RWPE2 (cell line): Measurements from ENCODE around the gene RPS18.

Source experiments
- ATAC-seq: fragments of 200-7000 bp; cut with Tn5 transposase; 3 replicates; pipeline ENCODE4 v1.9.1; 2021; ENCODE audit warnings: low read depth
- DNase-seq: peaks from one replicate; pipeline ENCODE4 v3.0.0-alpha.2; 2020; ENCODE audit warnings: low spot score
- H3K27ac ChIP-seq: fragments of 450-650 bp; 2 replicates; pipeline ENCODE4 v1.5.1; 2017; ENCODE audit warnings: mild to moderate bottlenecking; ENCODE audit not compliant: poor library complexity, severe bottlenecking
- H3K27me3 ChIP-seq: fragments of 250-450 bp; sonication (Bioruptor Pico); 2 replicates; pipeline ENCODE4 v1.5.1; 2021; ENCODE audit warnings: mild to moderate bottlenecking, moderate library complexity; ENCODE audit not compliant: insufficient read depth, poor library complexity, severe bottlenecking
- H3K36me3 ChIP-seq: fragments of 250-450 bp; sonication (Bioruptor Pico); 2 replicates; pipeline ENCODE4 v1.5.1; 2020; ENCODE audit warnings: low read depth, mild to moderate bottlenecking, moderate library complexity
- H3K4me1 ChIP-seq: fragments of 250-450 bp; sonication (Bioruptor Pico); 2 replicates; pipeline ENCODE4 v1.5.1; 2021; ENCODE audit warnings: mild to moderate bottlenecking, moderate library complexity; ENCODE audit not compliant: insufficient read depth, poor library complexity, severe bottlenecking
- H3K4me3 ChIP-seq: fragments of 250-450 bp; sonication (Bioruptor Pico); 2 replicates; pipeline ENCODE4 v1.5.1; 2021; ENCODE audit warnings: mild to moderate bottlenecking, moderate library complexity; ENCODE audit not compliant: severe bottlenecking
- H3K9me3 ChIP-seq: fragments of 250-450 bp; sonication (Bioruptor Pico); 2 replicates; pipeline ENCODE4 v1.5.1; 2021; ENCODE audit warnings: mild to moderate bottlenecking, moderate library complexity; ENCODE audit not compliant: severe bottlenecking
- TF ChIP-seq, protein P1 (sequence below): fragments of 450-650 bp; IDR thresholded peaks from one replicate; pipeline ENCODE4 v1.5.1; 2017; ENCODE audit warnings: mild to moderate bottlenecking, moderate library complexity; ENCODE audit not compliant: poor library complexity, severe bottlenecking

RPS18 gene

DNA sequence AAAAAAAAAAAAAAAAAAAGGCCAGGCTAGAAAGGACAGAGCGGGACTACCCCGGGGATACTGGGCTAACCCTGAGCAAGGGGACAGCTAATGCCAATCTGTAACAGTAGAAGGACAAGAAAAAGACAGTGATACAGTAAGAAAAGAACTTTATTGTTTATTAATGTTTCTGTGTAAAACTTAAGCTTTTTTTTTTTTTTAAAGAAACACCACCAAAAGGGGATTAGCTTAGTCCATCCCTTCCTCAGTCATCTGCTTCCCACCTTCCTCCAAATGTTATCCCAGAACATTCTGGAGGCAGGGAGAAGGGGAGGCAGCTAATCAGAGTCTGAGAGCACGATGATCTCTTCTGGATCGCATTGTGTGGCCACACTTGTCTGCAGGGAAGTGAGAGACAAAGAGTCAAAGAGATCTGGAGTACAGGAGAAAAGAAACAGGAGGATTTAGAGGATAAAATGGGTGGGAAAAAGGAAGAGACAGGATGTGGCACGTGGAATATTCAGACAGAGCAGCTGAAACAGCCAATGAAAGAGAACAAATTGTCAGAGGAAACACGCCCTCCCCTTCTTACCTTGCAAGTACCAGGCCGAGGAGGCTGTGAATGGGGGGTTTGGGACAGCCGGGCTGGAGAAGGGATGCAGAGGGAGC, 46.7 kb downstream of the RPS18 start:
- DNase-seq (no peak), ATAC-seq (no peak)

DNA sequence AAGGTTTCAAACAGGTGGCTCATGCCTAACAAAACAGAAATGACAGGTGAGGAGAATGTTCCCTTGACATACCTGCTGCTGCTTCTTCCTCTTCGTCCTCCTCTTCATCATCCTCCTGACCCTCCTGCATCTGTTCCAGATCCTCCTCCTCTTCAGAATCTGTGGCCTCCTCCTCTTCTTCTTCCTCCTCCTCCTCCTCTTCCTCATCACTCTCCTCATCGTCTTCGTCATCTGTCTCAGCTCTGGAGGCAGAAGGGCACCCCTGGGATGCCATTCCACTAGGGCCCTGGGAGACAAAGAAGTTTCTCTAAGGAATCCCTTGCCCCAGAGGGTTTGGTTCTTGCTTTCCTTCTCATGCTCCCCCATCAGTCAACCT, 48.1 kb downstream of the RPS18 start:
- ATAC-seq (no peak), DNase-seq (no peak)
- H3K9me3 ChIP-seq: no peaks in the 10 kb centered on the region
- H3K36me3 ChIP-seq: peaks cover 31% of the 10 kb centered on the region
- H3K4me1 ChIP-seq: peaks cover 29% of the 10 kb centered on the region
- no peak overlapping the region for H3K4me3 ChIP-seq
- TF ChIP-seq, protein P1, sequence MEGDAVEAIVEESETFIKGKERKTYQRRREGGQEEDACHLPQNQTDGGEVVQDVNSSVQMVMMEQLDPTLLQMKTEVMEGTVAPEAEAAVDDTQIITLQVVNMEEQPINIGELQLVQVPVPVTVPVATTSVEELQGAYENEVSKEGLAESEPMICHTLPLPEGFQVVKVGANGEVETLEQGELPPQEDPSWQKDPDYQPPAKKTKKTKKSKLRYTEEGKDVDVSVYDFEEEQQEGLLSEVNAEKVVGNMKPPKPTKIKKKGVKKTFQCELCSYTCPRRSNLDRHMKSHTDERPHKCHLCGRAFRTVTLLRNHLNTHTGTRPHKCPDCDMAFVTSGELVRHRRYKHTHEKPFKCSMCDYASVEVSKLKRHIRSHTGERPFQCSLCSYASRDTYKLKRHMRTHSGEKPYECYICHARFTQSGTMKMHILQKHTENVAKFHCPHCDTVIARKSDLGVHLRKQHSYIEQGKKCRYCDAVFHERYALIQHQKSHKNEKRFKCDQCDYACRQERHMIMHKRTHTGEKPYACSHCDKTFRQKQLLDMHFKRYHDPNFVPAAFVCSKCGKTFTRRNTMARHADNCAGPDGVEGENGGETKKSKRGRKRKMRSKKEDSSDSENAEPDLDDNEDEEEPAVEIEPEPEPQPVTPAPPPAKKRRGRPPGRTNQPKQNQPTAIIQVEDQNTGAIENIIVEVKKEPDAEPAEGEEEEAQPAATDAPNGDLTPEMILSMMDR: no peak
- no peaks in the 10 kb centered on the region for H3K27me3 ChIP-seq
- H3K27ac ChIP-seq: peak overlapping the region; percentile 82

More for the DNA sequence above, 46.7 kb downstream of the RPS18 start:
- Histone ChIP-seq H3K4me1 (peaks cover 31% of the 10 kb centered on the region), H3K4me3 (peak overlapping the region; percentile 47), H3K9me3 (no peaks in the 10 kb centered on the region), H3K27ac (peak overlapping the region; percentile 82), H3K36me3 (peaks cover 31% of the 10 kb centered on the region), H3K27me3 (no peaks in the 10 kb centered on the region)
- TF ChIP-seq, protein P1: no peak

DNA sequence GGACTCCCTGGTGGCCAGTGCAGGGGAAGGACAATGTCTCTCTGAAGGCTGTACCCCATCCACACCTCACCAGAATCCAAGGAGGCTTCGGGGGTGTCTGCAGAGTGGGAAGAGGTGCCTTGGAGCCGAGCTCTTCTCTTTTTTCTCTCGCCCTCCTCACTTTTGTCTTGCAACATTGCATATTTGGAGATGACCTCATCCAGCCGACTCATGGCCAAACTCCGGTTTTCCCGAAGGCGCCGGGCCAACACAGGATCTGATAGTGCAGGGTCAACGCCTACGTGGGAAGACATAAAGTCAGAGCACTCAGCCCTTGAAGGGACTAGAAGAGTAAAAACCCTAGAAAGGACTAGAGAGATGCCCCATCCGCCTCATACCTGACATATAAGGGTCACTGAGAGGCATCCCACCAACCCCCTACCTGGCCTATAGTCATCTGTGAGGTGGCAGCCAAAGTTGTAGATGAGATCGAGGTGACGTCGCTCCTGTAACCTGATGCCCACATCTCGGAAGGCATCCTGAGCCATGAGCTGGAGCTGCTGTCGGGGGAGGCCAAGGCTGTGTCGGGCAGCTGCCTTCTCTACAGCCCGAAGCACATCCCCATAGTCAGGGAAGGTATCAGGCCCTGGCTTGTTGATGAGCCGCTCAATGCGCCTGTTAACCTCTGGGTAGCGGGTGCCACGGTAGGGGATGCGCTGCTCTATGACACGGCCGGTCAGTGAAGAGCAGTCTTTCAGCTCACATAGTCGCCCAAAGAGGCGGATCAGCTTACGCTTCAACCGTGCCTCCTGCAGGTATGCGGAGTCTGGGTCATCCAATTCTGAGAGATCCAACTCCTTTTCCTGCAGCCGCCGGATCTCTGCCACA, 48.7 kb downstream of the RPS18 start:
- H3K36me3 ChIP-seq: peaks cover 31% of the 10 kb centered on the region
- DNase-seq (peak; percentile 77), ATAC-seq (no peak; the same call in 2 of the 3 replicates)
- H3K9me3 ChIP-seq: no peaks in the 10 kb centered on the region
- H3K4me3 ChIP-seq: no peak overlapping the region
- TF ChIP-seq, protein P1: no peak
- no peaks in the 10 kb centered on the region for H3K27me3 ChIP-seq
- peak overlapping the region; percentile 82 for H3K27ac ChIP-seq
- peaks cover 29% of the 10 kb centered on the region for H3K4me1 ChIP-seq

DNA sequence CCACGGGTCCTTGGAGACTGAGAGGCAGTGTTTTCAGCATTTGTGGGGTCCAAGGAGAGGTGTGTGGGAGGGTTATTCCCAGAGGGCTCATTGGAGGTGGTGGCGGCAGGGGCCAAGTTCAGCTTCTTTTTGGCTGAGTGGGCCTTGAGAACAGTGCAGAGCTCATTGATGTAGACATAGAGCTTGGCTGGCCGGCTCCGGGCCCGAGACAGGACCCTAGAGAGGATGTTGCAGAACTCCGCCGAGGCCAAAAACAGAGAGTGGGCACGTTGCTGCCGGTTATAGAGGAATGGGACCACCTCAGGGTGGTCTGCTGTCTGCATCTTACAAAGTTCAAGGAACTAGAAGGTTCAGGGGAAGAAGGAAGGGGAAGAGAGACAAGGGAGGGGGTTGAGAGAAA, 49.4 kb downstream of the RPS18 start:
- Histone ChIP-seq H3K27me3 (no peaks in the 10 kb centered on the region), H3K4me1 (peaks cover 29% of the 10 kb centered on the region), H3K9me3 (no peaks in the 10 kb centered on the region), H3K27ac (peak overlapping the region; percentile 82), H3K36me3 (peaks cover 31% of the 10 kb centered on the region), H3K4me3 (no peak overlapping the region)
- DNase-seq (no peak), ATAC-seq (no peak)
- TF ChIP-seq, protein P1: no peak

DNA sequence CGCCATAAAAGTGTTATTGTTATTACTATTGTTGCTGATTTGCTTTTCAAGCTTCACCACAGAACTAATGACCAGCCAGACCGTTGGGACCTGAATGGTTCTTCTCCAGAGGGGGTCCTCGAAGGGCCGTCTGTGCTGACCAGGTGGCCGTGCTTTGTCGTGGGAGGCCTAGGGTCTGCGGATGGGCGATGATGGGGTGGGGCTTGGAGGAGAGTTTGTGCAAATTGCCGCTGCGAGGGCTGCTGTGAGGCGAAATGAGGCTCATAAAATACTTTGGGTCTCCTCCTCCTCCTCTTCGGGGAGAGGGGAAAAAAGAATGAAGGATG, 51.7 kb downstream of the RPS18 start:
- DNase-seq: no peak
- peaks cover 25% of the 10 kb centered on the region for H3K4me1 ChIP-seq
- peaks cover 29% of the 10 kb centered on the region for H3K36me3 ChIP-seq
- ATAC-seq: no peak
- TF ChIP-seq, protein P1: no peak
- peak overlapping the region; percentile 82 for H3K27ac ChIP-seq
- H3K4me3 ChIP-seq: peak overlapping the region; percentile 39
- no peaks in the 10 kb centered on the region for H3K9me3 ChIP-seq
- H3K27me3 ChIP-seq: no peaks in the 10 kb centered on the region
